ENCODE data around the gene BCL6. TPM values are rescaled to one million over a fixed set of nuclear protein-coding genes. Genes with fewer than 3 reads are reported as not detected.

Gene BCL6
- total and polyA plus RNA-seq, 2 of the 8 experiments (the other 6 are each of a cell fraction or from before 2014, with no cell fraction given) = 5.7 to 10.4 TPM

DNA sequence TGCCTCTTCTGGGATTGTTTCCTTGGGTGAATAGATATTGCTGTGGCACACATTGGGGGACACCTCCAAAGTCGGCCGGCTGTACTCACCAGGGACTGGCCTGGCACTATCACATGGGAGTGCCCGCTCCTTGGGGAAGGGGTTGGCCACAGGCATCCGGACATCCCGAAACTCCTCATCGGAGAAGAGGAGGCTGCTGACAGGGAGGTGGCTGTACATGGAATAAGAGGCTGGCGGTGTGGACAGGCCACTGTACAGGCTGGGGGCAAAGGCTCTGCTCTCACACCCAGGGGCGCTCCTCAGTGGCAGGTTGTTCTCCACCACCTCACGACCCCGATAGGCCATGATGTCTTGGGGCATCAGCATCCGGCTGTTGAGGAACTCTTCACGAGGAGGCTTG, 15.7 kb downstream of the BCL6 start:
- Histone ChIP-seq H3K27ac (ENCODE audit: low read depth, low read length) (no peak overlapping the region), H2AFZ (ENCODE audit: low read length) (no peak overlapping the region), H3K9ac (replicated peaks in 1 of 4; ENCODE audit: extremely low read depth in 1 of 4, low read depth in 3 of 4, low read length in 3 of 4) (no peak overlapping the region), H3K36me3 (ENCODE audit: control insufficient read depth in 2 of 4, insufficient read depth in 4 of 4, low read length in 3 of 4) (peaks cover 9 to 65% (median 45%) of the 10 kb centered on the region in 4 experiments; a peak in 7 of 8 replicates), H4K5ac (ENCODE audit: insufficient read length, low read depth, low read length) (no peak overlapping the region), H3K79me2 (ENCODE audit: control insufficient read depth in 1 of 2, insufficient read depth in 2 of 2, low read length in 2 of 2) (no peaks in the 10 kb centered on the region), H2AK5ac (ENCODE audit: low read depth, low read length) (no peak overlapping the region), H4K20me1 (replicated peaks in 1 of 2; ENCODE audit: control insufficient read depth in 1 of 2, insufficient read depth in 2 of 2, low read length in 2 of 2) (no peaks in the 10 kb centered on the region), H3K4me3 (ENCODE audit: extremely low read depth in 1 of 4, insufficient read depth in 2 of 4, low read depth in 3 of 4, low read length in 4 of 4) (no peak overlapping the region), H3K4ac (replicated peaks; ENCODE audit: insufficient read length, low read depth, low read length) (no peak overlapping the region), H2BK12ac (ENCODE audit: low read depth, low read length) (no peak overlapping the region), H2BK120ac (replicated peaks; ENCODE audit: low read depth, low read length) (no peak overlapping the region), H3K27me3 (replicated peaks in 1 of 4; ENCODE audit: control insufficient read depth in 3 of 4, extremely low read depth in 1 of 4, insufficient read depth in 3 of 4, low read length in 3 of 4) (no peaks in the 10 kb centered on the region), H3K14ac (ENCODE audit: insufficient read length) (no peak overlapping the region), H2BK20ac (ENCODE audit: low read length) (no peak overlapping the region), H4K8ac (ENCODE audit: extremely low read depth, insufficient read depth, low read length) (no peak overlapping the region), H2BK15ac (ENCODE audit: low read length) (no peak overlapping the region), H3K56ac (replicated peaks; ENCODE audit: insufficient read length, low read depth, low read length) (no peak overlapping the region), H2BK5ac (ENCODE audit: low read depth, low read length) (no peak overlapping the region), H3K9me3 (ENCODE audit: insufficient read depth in 2 of 2, low read depth in 1 of 2, low read length in 1 of 2) (no peaks in the 10 kb centered on the region), H3K4me1 (replicated peaks in 1 of 4; ENCODE audit: control insufficient read depth in 3 of 4, insufficient read depth in 4 of 4, low read length in 3 of 4) (no peaks in the 10 kb centered on the region), H3K4me2 (ENCODE audit: insufficient read depth in 1 of 2, low read depth in 2 of 2, low read length in 2 of 2) (no peak overlapping the region), H3K23ac (ENCODE audit: insufficient read length) (no peak overlapping the region), H4K91ac (replicated peaks; ENCODE audit: insufficient read length, low read length) (no peak overlapping the region), H3K18ac (ENCODE audit: extremely low read depth, low read length) (no peak overlapping the region), H3K79me1 (ENCODE audit: low read depth, low read length) (no peaks in the 10 kb centered on the region), H3K23me2 (ENCODE audit: low read depth, low read length) (no peaks in the 10 kb centered on the region)
- ChIA-PET POLR2A (ENCODE audit: partially characterized antibody) (no interaction called here), CTCF (ENCODE audit: partially characterized antibody) (interaction anchor here (1.0 to 2.1 kb wide), 3 partner anchors 10 to 413 kb away, joined by 3 to 13 read pairs (median 3); no protein-coding TSS in a partner anchor)
- WGBS, 2 experiments (ENCODE audit: extremely low coverage in 1 of 2, insufficient coverage in 1 of 2, insufficient read length in 1 of 2, insufficient replicate concordance in 2 of 2, low coverage in 1 of 2, low lambda C conversion rate in 2 of 2, missing lambda C conversion rate in 1 of 2) = 91% methylated on average over 12 of the region's 12 CpGs; no CpG with 5 or more reads in 1 of the 2 experiments
- DNase-seq (ENCODE audit: low read depth in 1 of 2, low spot score in 2 of 2) (no peak), FAIRE-seq (no peak)
- TF ChIP-seq CBX8 (IDR thresholded peaks at IDR 0.05; ENCODE audit: borderline replicate concordance, low read depth, low read length) (no peak), POLR2AphosphoS5 (IDR thresholded peaks at IDR 0.05; ENCODE audit: low read depth, low read length) (no peak), CBX5 (IDR thresholded peaks at IDR 0.05; ENCODE audit: low read depth, low read length) (no peak), SIN3A (conservative IDR thresholded peaks at IDR 0.05 in 1 of 2, IDR thresholded peaks at IDR 0.05 in 1 of 2; ENCODE audit: low read depth in 1 of 2, low read length in 2 of 2) (no peak), TEAD4 (IDR thresholded peaks at IDR 0.05; ENCODE audit: low read depth, low read length) (no peak), KDM4A (IDR thresholded peaks at IDR 0.05; ENCODE audit: low read depth, low read length, severe bottlenecking) (no peak), BRCA1 (IDR thresholded peaks at IDR 0.05; ENCODE audit: low read depth, low read length) (no peak)
- TF ChIP-seq, protein P1, sequence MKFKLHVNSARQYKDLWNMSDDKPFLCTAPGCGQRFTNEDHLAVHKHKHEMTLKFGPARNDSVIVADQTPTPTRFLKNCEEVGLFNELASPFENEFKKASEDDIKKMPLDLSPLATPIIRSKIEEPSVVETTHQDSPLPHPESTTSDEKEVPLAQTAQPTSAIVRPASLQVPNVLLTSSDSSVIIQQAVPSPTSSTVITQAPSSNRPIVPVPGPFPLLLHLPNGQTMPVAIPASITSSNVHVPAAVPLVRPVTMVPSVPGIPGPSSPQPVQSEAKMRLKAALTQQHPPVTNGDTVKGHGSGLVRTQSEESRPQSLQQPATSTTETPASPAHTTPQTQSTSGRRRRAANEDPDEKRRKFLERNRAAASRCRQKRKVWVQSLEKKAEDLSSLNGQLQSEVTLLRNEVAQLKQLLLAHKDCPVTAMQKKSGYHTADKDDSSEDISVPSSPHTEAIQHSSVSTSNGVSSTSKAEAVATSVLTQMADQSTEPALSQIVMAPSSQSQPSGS (IDR thresholded peaks at IDR 0.05; ENCODE audit: low read length) = no peak
